Karpas-422 (cell line): ENCODE data around the gene UBASH3B. TPM values are rescaled to one million over a fixed set of nuclear protein-coding genes. Genes with fewer than 3 reads are reported as not detected.
"Not testable (repeated sequence)": the region's sequence is repeated elsewhere in the genome, so short reads cannot be mapped to it uniquely, and the experiment has no call there.

ENCODE experiments used
- DNase-seq: peaks from one replicate; pipeline ENCODE4 v3.0.0-alpha.2; 2015
- H2AFZ ChIP-seq: fragments of 200-600 bp; sonication (generic); 2 replicates; pipeline ENCODE4 v1.6.1; 2014; ENCODE audit warnings: antibody characterized with exemption, low read length, mixed read lengths
- H3K27ac ChIP-seq: fragments of 200-600 bp; sonication (generic); 2 replicates; pipeline ENCODE4 v1.5.1; 2014; ENCODE audit warnings: mild to moderate bottlenecking, low read length, moderate library complexity
- H3K27me3 ChIP-seq: fragments of 200-600 bp; sonication (generic); 2 replicates; pipeline ENCODE4 v1.6.1; 2014; ENCODE audit warnings: low read length, mixed read lengths
- H3K36me3 ChIP-seq: fragments of 200-600 bp; sonication (generic); 2 replicates; pipeline ENCODE4 v1.6.1; 2014; ENCODE audit warnings: low read length, mixed read lengths; ENCODE audit not compliant: insufficient read depth
- H3K4me1 ChIP-seq: fragments of 200-600 bp; sonication (generic); 2 replicates; pipeline ENCODE4 v1.6.1; 2014; ENCODE audit warnings: mild to moderate bottlenecking, low read length, mixed read lengths
- H3K4me2 ChIP-seq: fragments of 200-600 bp; sonication (generic); 2 replicates; pipeline ENCODE4 v1.6.1; 2014; ENCODE audit warnings: low read length, low read depth, mild to moderate bottlenecking; ENCODE audit not compliant: poor library complexity, severe bottlenecking
- H3K4me3 ChIP-seq: fragments of 200-600 bp; sonication (generic); 2 replicates; pipeline ENCODE4 v1.5.1; 2014; ENCODE audit warnings: mild to moderate bottlenecking, antibody characterized with exemption, low read length, mixed read lengths
- H3K79me2 ChIP-seq: fragments of 200-600 bp; sonication (generic); 2 replicates; pipeline ENCODE4 v1.6.1; 2014; ENCODE audit warnings: mild to moderate bottlenecking, low read length, mixed read lengths
- H3K9ac ChIP-seq: fragments of 200-600 bp; sonication (generic); 2 replicates; pipeline ENCODE4 v1.6.0; 2014; ENCODE audit warnings: low read length
- H3K9me2 ChIP-seq: fragments of 200-600 bp; sonication (generic), shearing (Covaris generic); replicated peaks from 2 replicates; pipeline ENCODE4 v1.6.0; 2014; ENCODE audit warnings: mild to moderate bottlenecking, low read length, moderate library complexity; ENCODE audit not compliant: insufficient read depth
- H3K9me3 ChIP-seq: fragments of 300-700, 200-600 bp; sonication (generic); 2 replicates; pipeline ENCODE4 v1.6.1; 2014; ENCODE audit warnings: low read length, mixed read lengths
- H4K20me1 ChIP-seq: fragments of 200-600 bp; sonication (generic); 2 replicates; pipeline ENCODE4 v1.6.1; 2014; ENCODE audit warnings: mild to moderate bottlenecking, antibody characterized with exemption, low read length, low read depth; ENCODE audit not compliant: insufficient read depth
- total RNA-seq: library from RNA; depleted of rRNA; stranded (reverse); fragments of >200 nt; shearing (Covaris generic); gene quantifications from 2 replicates; pipeline ENCODE4 v1.2.3, GENCODE V29; 2014; ENCODE audit warnings: low replicate concordance; rRNA removed

The UBASH3B gene, protein sequence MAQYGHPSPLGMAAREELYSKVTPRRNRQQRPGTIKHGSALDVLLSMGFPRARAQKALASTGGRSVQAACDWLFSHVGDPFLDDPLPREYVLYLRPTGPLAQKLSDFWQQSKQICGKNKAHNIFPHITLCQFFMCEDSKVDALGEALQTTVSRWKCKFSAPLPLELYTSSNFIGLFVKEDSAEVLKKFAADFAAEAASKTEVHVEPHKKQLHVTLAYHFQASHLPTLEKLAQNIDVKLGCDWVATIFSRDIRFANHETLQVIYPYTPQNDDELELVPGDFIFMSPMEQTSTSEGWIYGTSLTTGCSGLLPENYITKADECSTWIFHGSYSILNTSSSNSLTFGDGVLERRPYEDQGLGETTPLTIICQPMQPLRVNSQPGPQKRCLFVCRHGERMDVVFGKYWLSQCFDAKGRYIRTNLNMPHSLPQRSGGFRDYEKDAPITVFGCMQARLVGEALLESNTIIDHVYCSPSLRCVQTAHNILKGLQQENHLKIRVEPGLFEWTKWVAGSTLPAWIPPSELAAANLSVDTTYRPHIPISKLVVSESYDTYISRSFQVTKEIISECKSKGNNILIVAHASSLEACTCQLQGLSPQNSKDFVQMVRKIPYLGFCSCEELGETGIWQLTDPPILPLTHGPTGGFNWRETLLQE
- 3.9 and 9.0 TPM in 2 replicates for total RNA-seq

GRCh38 chr11:122655527-122656072 lies at the start of gene UBASH3B:
TSS of gene UBASH3B (plus strand) at chr11:122655722. CDS start at chr11:122656050, 328 bp downstream.
- H3K27ac ChIP-seq: no peak within 1 kb of the TSS
- peak within 1 kb of the TSS; percentile 74 for H3K4me3 ChIP-seq
- no peaks in the 10 kb centered on the region for H3K79me2 ChIP-seq
- H4K20me1 ChIP-seq: no peaks in the 10 kb centered on the region
- H2AFZ ChIP-seq: peak within 1 kb of the TSS; percentile 87; the same call in 1 of the 2 replicates
- no peaks in the 10 kb centered on the region for H3K27me3 ChIP-seq
- H3K4me1 ChIP-seq: peaks cover 10% of the 10 kb centered on the region
- H3K9ac ChIP-seq: peak within 1 kb of the TSS; percentile 73
- H3K9me3 ChIP-seq: no peaks in the 10 kb centered on the region
- DNase-seq: peak; percentile 68
- H3K4me2 ChIP-seq: peak within 1 kb of the TSS; percentile 74
- no peaks in the 10 kb centered on the region for H3K36me3 ChIP-seq
- no peaks in the 10 kb centered on the region for H3K9me2 ChIP-seq

- H2AFZ ChIP-seq, H3K4me3 ChIP-seq, H4K20me1 ChIP-seq, H3K27ac ChIP-seq, H3K36me3 ChIP-seq, H3K9ac ChIP-seq, H3K4me2 ChIP-seq, H3K27me3 ChIP-seq, H3K9me2 ChIP-seq, H3K4me1 ChIP-seq, H3K79me2 ChIP-seq, DNase-seq, H3K9me3 ChIP-seq: not testable (repeated sequence)
Measured at GRCh38 chr11:122607162-122607561, 48.4 kb upstream of the UBASH3B start.

DNA sequence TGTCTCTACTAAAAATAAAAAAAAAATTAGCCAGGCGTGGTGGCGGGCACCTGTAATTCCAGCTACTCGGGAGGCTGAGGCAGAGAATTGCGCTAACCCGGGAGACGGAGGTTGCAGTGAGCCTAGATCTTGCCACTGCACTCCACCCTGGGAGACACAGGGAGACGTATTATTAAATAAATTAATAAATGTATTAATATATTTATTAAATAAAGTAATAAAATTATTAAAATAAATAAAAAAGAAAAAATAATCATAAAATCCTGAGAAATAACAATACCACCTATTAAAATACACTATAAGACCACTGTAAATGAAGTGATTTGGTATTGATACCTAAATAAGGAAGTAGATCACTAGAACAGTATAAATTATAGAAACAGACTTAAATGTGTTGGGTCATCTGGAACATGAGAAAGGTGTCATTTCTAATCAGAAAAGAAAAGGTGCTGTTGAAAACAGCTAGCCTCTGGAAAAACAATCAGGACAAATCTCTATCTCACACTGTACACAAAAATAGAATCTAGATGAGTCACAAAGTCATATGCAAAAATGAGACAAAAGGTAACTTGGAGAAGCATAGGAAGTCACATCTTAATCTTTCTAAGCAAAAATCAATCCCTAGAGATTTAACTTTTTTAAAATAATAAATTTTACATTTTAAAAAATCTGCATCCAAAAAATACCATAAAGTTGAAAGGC lies 43.2 kb upstream of the UBASH3B start:
- Histone ChIP-seq H3K4me2 (no peak overlapping the region), H2AFZ (no peak overlapping the region), H3K36me3 (no peaks in the 10 kb centered on the region), H4K20me1 (no peaks in the 10 kb centered on the region), H3K9ac (no peak overlapping the region), H3K4me1 (no peaks in the 10 kb centered on the region), H3K27ac (no peak overlapping the region), H3K9me3 (no peaks in the 10 kb centered on the region), H3K27me3 (no peaks in the 10 kb centered on the region), H3K9me2 (no peaks in the 10 kb centered on the region), H3K4me3 (no peak overlapping the region), H3K79me2 (no peaks in the 10 kb centered on the region)
- no peak for DNase-seq

GRCh38 chr11:122616718-122617117 lies 38.8 kb upstream of the UBASH3B start:
- H3K79me2 ChIP-seq: no peaks in the 10 kb centered on the region
- no peaks in the 10 kb centered on the region for H3K4me1 ChIP-seq
- no peaks in the 10 kb centered on the region for H3K36me3 ChIP-seq
- DNase-seq: no peak
- H3K4me3 ChIP-seq: no peak overlapping the region
- no peak overlapping the region for H2AFZ ChIP-seq
- H4K20me1 ChIP-seq: no peaks in the 10 kb centered on the region
- H3K27me3 ChIP-seq: no peaks in the 10 kb centered on the region
- no peak overlapping the region for H3K27ac ChIP-seq
- H3K9ac ChIP-seq: no peak overlapping the region
- H3K9me2 ChIP-seq: no peaks in the 10 kb centered on the region
- H3K9me3 ChIP-seq: no peaks in the 10 kb centered on the region
- no peak overlapping the region for H3K4me2 ChIP-seq

DNA sequence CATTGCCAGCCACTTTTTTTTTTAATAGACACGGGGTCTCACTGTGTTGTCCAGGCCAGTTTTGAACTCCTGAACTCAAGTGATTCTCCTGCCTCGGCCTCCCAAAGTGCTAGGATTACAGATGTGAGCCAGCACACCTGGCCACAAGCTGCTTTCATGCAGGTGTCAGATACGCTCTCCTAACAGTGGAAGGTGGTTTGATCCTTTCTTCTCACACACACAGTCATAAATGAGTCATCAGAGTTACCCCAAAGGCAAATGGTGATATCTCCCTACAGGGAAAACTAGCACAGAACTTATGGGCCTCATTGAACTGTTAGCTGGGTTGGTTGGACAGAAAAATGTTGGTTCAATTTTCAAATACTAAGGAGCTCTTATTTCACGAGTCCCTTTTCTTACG lies 38.2 kb upstream of the UBASH3B start:
- Histone ChIP-seq H3K9me2 (no peaks in the 10 kb centered on the region), H2AFZ (no peak overlapping the region), H3K79me2 (no peaks in the 10 kb centered on the region), H3K27me3 (no peaks in the 10 kb centered on the region), H3K4me3 (no peak overlapping the region), H3K9ac (no peak overlapping the region), H3K27ac (no peak overlapping the region), H4K20me1 (no peaks in the 10 kb centered on the region), H3K4me2 (no peak overlapping the region), H3K9me3 (no peaks in the 10 kb centered on the region), H3K36me3 (no peaks in the 10 kb centered on the region), H3K4me1 (no peaks in the 10 kb centered on the region)
- DNase-seq: no peak

GRCh38 chr11:122617926-122618325 lies 37.6 kb upstream of the UBASH3B start:
- no peak overlapping the region for H3K4me2 ChIP-seq
- H2AFZ ChIP-seq: no peak overlapping the region
- H3K27me3 ChIP-seq: no peaks in the 10 kb centered on the region
- H3K27ac ChIP-seq: no peak overlapping the region
- DNase-seq: no peak
- H3K79me2 ChIP-seq: no peaks in the 10 kb centered on the region
- H4K20me1 ChIP-seq: no peaks in the 10 kb centered on the region
- H3K9me3 ChIP-seq: no peaks in the 10 kb centered on the region
- no peak overlapping the region for H3K4me3 ChIP-seq
- H3K9ac ChIP-seq: no peak overlapping the region
- H3K36me3 ChIP-seq: no peaks in the 10 kb centered on the region
- no peaks in the 10 kb centered on the region for H3K9me2 ChIP-seq
- H3K4me1 ChIP-seq: no peaks in the 10 kb centered on the region

- Histone ChIP-seq H3K36me3 (no peaks in the 10 kb centered on the region), H3K9me3 (no peaks in the 10 kb centered on the region), H3K9me2 (no peaks in the 10 kb centered on the region), H2AFZ (no peak overlapping the region), H3K79me2 (no peaks in the 10 kb centered on the region), H3K4me2 (no peak overlapping the region), H4K20me1 (no peaks in the 10 kb centered on the region), H3K9ac (no peak overlapping the region), H3K4me1 (no peaks in the 10 kb centered on the region), H3K27ac (no peak overlapping the region), H3K27me3 (no peaks in the 10 kb centered on the region), H3K4me3 (no peak overlapping the region)
- no peak for DNase-seq
Measured at GRCh38 chr11:122618927-122619326, 36.6 kb upstream of the UBASH3B start.

- Histone ChIP-seq H3K9me2 (no peaks in the 10 kb centered on the region), H3K9ac (no peak overlapping the region), H3K27ac (no peak overlapping the region), H3K27me3 (no peaks in the 10 kb centered on the region), H4K20me1 (no peaks in the 10 kb centered on the region), H3K79me2 (no peaks in the 10 kb centered on the region), H2AFZ (no peak overlapping the region), H3K4me3 (no peak overlapping the region), H3K9me3 (no peaks in the 10 kb centered on the region), H3K4me2 (no peak overlapping the region), H3K36me3 (no peaks in the 10 kb centered on the region), H3K4me1 (no peaks in the 10 kb centered on the region)
- DNase-seq: no peak
Measured at GRCh38 chr11:122619757-122620156, 35.8 kb upstream of the UBASH3B start.
